OCI-LY3 (cell line): Measurements from ENCODE around the gene SNX24.
A peak's percentile ranks its signal among the peaks of the same experiment; 100 is the strongest.

Experiments used
- H2AFZ ChIP-seq: fragments of 200-600, 300-600 bp; shearing (Covaris generic); 2 replicates; pipeline ENCODE4 v1.6.0; 2014; ENCODE audit warnings: antibody characterized with exemption, low read depth, low read length
- H3K27ac ChIP-seq: fragments of 200-600, 300-600 bp; sonication (generic); 2 replicates; pipeline ENCODE4 v1.5.1; 2014; ENCODE audit warnings: mild to moderate bottlenecking, low read length, moderate library complexity, mixed read lengths
- H3K27me3 ChIP-seq: fragments of 200-600, 300-600 bp; sonication (generic); 2 replicates; pipeline ENCODE4 v1.6.1; 2014; ENCODE audit warnings: low read depth, low read length, mixed read lengths
- H3K36me3 ChIP-seq: fragments of 200-600, 300-600 bp; sonication (generic); replicated peaks from 2 replicates; pipeline ENCODE3; 2014; ENCODE audit warnings: low read depth, low read length, mixed read lengths
- H3K4me1 ChIP-seq: fragments of 300-600, 200-600 bp; sonication (generic); 2 replicates; pipeline ENCODE4 v1.6.1; 2014; ENCODE audit warnings: low read length, mixed read lengths
- H3K4me2 ChIP-seq: fragments of 200-600, 300-600 bp; sonication (generic); 2 replicates; pipeline ENCODE4 v1.6.1; 2014; ENCODE audit warnings: low read length, mixed read lengths
- H3K4me3 ChIP-seq: fragments of 300-600, 200-600 bp; sonication (generic); 2 replicates; pipeline ENCODE4 v1.5.1; 2014; ENCODE audit warnings: antibody characterized with exemption, mild to moderate bottlenecking, low read length, moderate library complexity
- H3K79me2 ChIP-seq: fragments of 300-600, 200-600 bp; shearing (Covaris generic); 2 replicates; pipeline ENCODE4 v1.6.1; 2014; ENCODE audit warnings: mild to moderate bottlenecking, low read length, mixed read lengths
- H3K9ac ChIP-seq: fragments of 300-600, 200-600 bp; shearing (Covaris generic); 2 replicates; pipeline ENCODE4 v1.6.0; 2014; ENCODE audit warnings: mild to moderate bottlenecking, low read length, moderate library complexity
- H3K9me3 ChIP-seq: fragments of 200-600, 300-600 bp; shearing (Covaris generic); 2 replicates; pipeline ENCODE4 v1.6.1; 2014; ENCODE audit warnings: low read length, mixed read lengths; ENCODE audit not compliant: insufficient read depth
- H4K20me1 ChIP-seq: fragments of 200-600, 300-600 bp; sonication (generic); 2 replicates; pipeline ENCODE4 v1.6.1; 2016; ENCODE audit warnings: low read length, mixed read lengths; ENCODE audit not compliant: insufficient read depth
- EZH2phosphoT487 ChIP-seq: fragments of 200-600 bp; shearing (Covaris generic); IDR thresholded peaks from 2 replicates; pipeline ENCODE4 v1.6.1; 2018; ENCODE audit warnings: antibody characterized with exemption, mixed run types, low read depth
- TF ChIP-seq, protein P1 (sequence below): fragments of 200-600, 300-600 bp; sonication (generic); IDR thresholded peaks from 2 replicates; pipeline ENCODE4 v1.5.1; 2014; ENCODE audit warnings: antibody characterized with exemption, low read length, low read depth

Gene SNX24

DNA sequence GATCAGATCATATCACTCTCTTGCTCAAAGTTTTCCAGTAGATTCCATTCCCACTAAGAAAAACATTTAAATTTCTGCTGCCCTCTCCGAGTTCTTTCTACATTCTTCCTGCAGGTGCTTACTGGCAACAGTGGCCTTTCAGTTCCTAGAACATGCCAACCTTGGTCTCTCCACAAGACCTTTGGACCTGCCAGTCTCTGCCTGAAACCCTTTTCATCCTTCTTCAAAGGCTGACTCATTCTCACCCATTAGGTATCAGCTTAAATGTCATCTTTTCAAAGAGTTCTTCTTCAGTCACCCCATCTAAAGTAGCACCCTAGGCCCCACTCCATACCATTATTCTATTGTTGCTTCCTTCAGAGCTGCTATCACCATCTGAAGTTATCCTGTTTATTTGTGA lies 169.3 kb downstream of the SNX24 start:
- Histone ChIP-seq H3K4me3 (no peak overlapping the region), H3K27ac (no peak overlapping the region), H3K36me3 (peaks cover 8% of the 10 kb centered on the region), H2AFZ (no peak overlapping the region), H3K9me3 (no peaks in the 10 kb centered on the region), H3K4me1 (peaks cover 11% of the 10 kb centered on the region), H3K27me3 (no peaks in the 10 kb centered on the region), H3K4me2 (no peak overlapping the region), H3K79me2 (no peaks in the 10 kb centered on the region), H4K20me1 (no peaks in the 10 kb centered on the region), H3K9ac (no peak overlapping the region)
- TF ChIP-seq EZH2phosphoT487 = no peak
- TF ChIP-seq, protein P1, sequence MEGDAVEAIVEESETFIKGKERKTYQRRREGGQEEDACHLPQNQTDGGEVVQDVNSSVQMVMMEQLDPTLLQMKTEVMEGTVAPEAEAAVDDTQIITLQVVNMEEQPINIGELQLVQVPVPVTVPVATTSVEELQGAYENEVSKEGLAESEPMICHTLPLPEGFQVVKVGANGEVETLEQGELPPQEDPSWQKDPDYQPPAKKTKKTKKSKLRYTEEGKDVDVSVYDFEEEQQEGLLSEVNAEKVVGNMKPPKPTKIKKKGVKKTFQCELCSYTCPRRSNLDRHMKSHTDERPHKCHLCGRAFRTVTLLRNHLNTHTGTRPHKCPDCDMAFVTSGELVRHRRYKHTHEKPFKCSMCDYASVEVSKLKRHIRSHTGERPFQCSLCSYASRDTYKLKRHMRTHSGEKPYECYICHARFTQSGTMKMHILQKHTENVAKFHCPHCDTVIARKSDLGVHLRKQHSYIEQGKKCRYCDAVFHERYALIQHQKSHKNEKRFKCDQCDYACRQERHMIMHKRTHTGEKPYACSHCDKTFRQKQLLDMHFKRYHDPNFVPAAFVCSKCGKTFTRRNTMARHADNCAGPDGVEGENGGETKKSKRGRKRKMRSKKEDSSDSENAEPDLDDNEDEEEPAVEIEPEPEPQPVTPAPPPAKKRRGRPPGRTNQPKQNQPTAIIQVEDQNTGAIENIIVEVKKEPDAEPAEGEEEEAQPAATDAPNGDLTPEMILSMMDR = no peak

DNA sequence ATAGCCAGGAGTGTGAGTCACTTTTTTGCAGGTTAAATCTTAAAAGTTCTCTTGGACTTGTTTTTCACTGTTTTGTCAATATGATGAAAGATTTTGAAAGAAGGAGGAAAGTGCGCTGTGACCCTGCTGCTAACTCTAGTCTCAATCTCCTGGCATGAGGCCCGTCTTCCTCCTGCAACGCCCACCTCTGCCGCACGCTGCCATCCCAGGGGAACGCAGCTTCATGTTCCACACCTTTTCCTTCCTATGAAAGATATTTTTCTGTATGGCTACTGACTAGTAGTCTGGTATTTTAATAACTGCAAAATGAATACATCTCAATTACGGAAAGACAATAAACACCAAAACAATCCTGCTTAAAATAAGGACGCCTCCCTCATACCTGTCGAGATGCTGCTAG lies 182.8 kb downstream of the SNX24 start:
- Histone ChIP-seq H3K27me3 (no peaks in the 10 kb centered on the region), H2AFZ (no peak overlapping the region), H3K27ac (no peak overlapping the region), H3K9me3 (no peaks in the 10 kb centered on the region), H4K20me1 (no peaks in the 10 kb centered on the region), H3K4me1 (no peaks in the 10 kb centered on the region), H3K79me2 (no peaks in the 10 kb centered on the region), H3K4me2 (no peak overlapping the region), H3K36me3 (no peaks in the 10 kb centered on the region), H3K9ac (no peak overlapping the region), H3K4me3 (no peak overlapping the region)
- TF ChIP-seq, protein P1 = no peak
- no peak for TF ChIP-seq EZH2phosphoT487

DNA sequence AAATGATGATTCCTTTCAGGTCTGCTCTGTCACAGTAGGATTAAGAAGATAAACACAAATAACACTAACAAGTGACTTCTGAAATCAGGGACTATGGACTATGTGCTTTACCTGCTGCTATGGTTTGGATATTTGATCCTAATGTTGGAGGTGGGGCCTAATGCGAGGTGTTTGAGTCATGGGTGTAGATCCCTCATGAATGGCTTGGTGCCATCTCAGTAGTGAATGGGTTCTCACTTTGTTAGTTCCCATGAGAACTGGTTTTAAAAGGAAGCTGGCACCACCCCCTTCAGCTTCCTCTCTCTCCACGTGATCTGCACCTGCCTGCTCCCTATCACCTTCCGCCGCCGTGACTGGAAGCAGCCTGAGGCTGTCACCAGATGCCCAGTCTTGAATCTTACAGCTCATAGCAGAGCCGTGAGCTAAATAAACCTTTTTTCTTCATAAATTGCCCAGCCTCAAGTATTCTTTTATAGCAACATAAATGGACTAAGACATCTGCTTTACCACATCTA lies 187.8 kb downstream of the SNX24 start:
- Histone ChIP-seq H3K9ac (no peak overlapping the region), H3K27me3 (no peaks in the 10 kb centered on the region)

DNA sequence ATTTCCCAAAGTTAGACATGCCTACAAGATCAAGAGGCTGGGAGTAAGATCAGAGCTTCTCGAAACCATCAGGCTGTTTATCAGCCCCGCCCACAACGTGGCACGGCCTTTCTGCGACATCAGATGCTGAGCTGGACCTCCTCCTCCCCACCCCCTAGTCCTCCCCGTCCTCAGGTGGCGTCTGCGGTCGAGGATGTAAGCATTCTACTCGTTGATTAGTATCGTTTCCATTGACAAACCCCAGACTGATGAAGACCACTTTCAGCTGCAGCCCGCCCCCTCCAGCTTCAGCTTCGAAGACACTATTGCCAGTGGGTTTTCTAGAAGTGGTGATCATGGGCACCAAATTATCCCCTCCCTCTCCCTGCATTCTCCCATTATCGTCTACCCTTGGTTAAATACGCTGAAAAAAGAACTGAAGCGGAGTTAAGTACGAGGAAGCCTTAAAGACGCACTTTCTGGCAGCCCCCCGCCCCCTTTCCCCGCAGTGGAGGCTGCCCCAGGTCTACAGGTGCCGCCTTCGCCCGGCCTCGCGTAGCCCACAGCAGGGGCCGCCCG lies 190.0 kb downstream of the SNX24 start:
- Histone ChIP-seq H3K4me1 (peaks cover 11% of the 10 kb centered on the region), H3K4me3 (peak overlapping the region; percentile 97), H2AFZ (peak overlapping the region; percentile 83), H3K27me3 (no peaks in the 10 kb centered on the region), H3K9ac (peak overlapping the region; percentile 69), H3K4me2 (peak overlapping the region; percentile 99), H3K79me2 (no peaks in the 10 kb centered on the region), H4K20me1 (no peaks in the 10 kb centered on the region), H3K27ac (no peak overlapping the region), H3K9me3 (no peaks in the 10 kb centered on the region), H3K36me3 (no peaks in the 10 kb centered on the region)
- TF ChIP-seq, protein P1 = peak; percentile 11; the same call in 1 of the 2 replicates
- TF ChIP-seq EZH2phosphoT487 = no peak

More for the DNA sequence above, 187.8 kb downstream of the SNX24 start:
- Histone ChIP-seq H3K4me3 (no peak overlapping the region), H3K9me3 (no peaks in the 10 kb centered on the region), H3K36me3 (no peaks in the 10 kb centered on the region), H3K4me1 (peaks cover 11% of the 10 kb centered on the region), H2AFZ (no peak overlapping the region), H3K4me2 (no peak overlapping the region), H4K20me1 (no peaks in the 10 kb centered on the region), H3K27ac (no peak overlapping the region), H3K79me2 (no peaks in the 10 kb centered on the region)
- TF ChIP-seq, protein P1 = no peak
- TF ChIP-seq EZH2phosphoT487 = no peak
